Peyer's patch (tissue), 4 donors: Measurements from ENCODE around the gene KSR2. TPM values are rescaled to one million over a fixed set of nuclear protein-coding genes. Genes with fewer than 3 reads are reported as not detected.

Experiments
- DNase-seq, 3 donors: peaks; one replicate each; pipeline ENCODE4 v3.0.0-alpha.2; 2017 to 2019
- H3K27ac ChIP-seq, 4 donors: fragments of 200-600 bp; sonication (generic); one replicate each; pipeline ENCODE4 v1.5.1; 2016 to 2019
- H3K27me3 ChIP-seq, 2 donors: fragments of 200-600 bp; sonication (generic); one replicate each; pipeline ENCODE4 v1.5.1; 2019
- H3K36me3 ChIP-seq, 3 donors: fragments of 200-600 bp; sonication (generic); one replicate each; pipeline ENCODE4 v1.5.1; 2016 to 2019
- H3K4me1 ChIP-seq, 4 donors: fragments of 200-600 bp; sonication (generic); one replicate each; pipeline ENCODE4 v1.5.1; 2016 to 2019
- H3K4me3 ChIP-seq, 4 donors: fragments of 200-600 bp; sonication (generic); 1 replicate in 3 of 4; 2 replicates in 1 of 4; pipeline ENCODE4 v1.5.1; 2016 to 2019; ENCODE audit warnings: mild to moderate bottlenecking in 1 of 4
- H3K9me3 ChIP-seq, 4 donors: fragments of 200-600 bp; sonication (generic); one replicate each; pipeline ENCODE4 v1.5.1; 2016 to 2019; ENCODE audit warnings: mild to moderate bottlenecking in 1 of 4
- POLR2A ChIP-seq, 2 donors: fragments of 450-650 bp; IDR thresholded peaks; one replicate each; pipeline ENCODE4 v1.5.1; 2017; ENCODE audit warnings: antibody characterized with exemption in 2 of 2, mild to moderate bottlenecking in 2 of 2, moderate library complexity in 2 of 2
- total RNA-seq, 4 donors: library from RNA; depleted of rRNA; stranded (reverse); fragments of >200 nt; gene quantifications; one replicate each; pipeline ENCODE4 v1.1.0, GENCODE V29; 2016
- TF ChIP-seq, protein P1 (sequence below), 6 experiments: fragments of 450-650 bp in 4 of 6; fragments of 200-600 bp in 2 of 6; sonication (generic) in 1 of 6; IDR thresholded peaks; one replicate each; pipeline ENCODE4 v1.5.1; 2017 to 2019; ENCODE audit warnings: antibody characterized with exemption in 6 of 6, mild to moderate bottlenecking in 3 of 6, moderate library complexity in 1 of 6

Gene KSR2
- total RNA-seq, 4 donors from 2014 or later = 0.27 to 0.53 (median 0.28) TPM; not detected in 1

DNA sequence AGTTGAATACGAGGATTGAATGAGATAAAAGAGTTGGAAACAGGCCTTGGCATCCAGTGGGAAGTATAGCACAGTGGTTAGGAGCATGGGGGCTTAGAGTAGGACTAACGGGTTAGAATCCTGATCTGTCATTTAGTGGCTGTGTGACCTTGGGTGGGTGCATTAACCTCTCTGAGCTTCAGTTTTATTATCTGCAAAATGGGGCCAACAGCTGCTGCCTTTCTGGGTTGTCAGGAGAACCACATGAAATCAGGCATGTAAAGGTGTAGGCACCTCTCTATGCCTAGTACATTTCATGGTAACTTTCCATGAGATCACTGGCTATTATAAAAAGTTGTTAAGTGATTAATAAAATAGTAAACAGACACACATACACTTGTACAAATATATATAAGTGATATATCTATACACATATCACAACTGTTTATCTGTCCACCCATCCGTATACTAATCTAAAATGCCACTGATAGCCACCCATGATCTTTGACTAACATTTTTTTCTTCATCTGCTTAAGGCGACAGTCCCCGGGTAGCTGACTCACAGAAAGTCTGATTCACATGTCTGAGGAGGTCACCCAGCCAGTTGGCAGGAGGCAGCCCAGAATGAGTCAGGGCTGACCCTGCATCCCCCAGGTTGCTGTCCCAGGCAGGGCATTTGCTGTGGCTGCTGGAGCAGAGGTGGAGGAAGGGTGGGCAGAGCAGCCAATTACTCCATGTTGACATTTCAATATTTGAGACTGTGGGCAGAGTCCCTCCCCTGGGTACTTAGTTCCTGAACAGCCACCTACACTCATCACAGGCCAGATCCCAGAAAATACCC, 481.7 kb downstream of the KSR2 start:
- no peaks in the 10 kb centered on the region for H3K9me3 ChIP-seq
- DNase-seq = no peak
- no peaks in the 10 kb centered on the region for H3K27me3 ChIP-seq
- H3K4me3 ChIP-seq = no peak overlapping the region
- H3K27ac ChIP-seq = no peak overlapping the region
- no peaks in the 10 kb centered on the region for H3K4me1 ChIP-seq
- no peaks in the 10 kb centered on the region for H3K36me3 ChIP-seq
- TF ChIP-seq, protein P1, sequence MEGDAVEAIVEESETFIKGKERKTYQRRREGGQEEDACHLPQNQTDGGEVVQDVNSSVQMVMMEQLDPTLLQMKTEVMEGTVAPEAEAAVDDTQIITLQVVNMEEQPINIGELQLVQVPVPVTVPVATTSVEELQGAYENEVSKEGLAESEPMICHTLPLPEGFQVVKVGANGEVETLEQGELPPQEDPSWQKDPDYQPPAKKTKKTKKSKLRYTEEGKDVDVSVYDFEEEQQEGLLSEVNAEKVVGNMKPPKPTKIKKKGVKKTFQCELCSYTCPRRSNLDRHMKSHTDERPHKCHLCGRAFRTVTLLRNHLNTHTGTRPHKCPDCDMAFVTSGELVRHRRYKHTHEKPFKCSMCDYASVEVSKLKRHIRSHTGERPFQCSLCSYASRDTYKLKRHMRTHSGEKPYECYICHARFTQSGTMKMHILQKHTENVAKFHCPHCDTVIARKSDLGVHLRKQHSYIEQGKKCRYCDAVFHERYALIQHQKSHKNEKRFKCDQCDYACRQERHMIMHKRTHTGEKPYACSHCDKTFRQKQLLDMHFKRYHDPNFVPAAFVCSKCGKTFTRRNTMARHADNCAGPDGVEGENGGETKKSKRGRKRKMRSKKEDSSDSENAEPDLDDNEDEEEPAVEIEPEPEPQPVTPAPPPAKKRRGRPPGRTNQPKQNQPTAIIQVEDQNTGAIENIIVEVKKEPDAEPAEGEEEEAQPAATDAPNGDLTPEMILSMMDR (IDR thresholded peaks at IDR 0.05) = no peak
- TF ChIP-seq POLR2A (IDR thresholded peaks at IDR 0.05) = no peak

DNA sequence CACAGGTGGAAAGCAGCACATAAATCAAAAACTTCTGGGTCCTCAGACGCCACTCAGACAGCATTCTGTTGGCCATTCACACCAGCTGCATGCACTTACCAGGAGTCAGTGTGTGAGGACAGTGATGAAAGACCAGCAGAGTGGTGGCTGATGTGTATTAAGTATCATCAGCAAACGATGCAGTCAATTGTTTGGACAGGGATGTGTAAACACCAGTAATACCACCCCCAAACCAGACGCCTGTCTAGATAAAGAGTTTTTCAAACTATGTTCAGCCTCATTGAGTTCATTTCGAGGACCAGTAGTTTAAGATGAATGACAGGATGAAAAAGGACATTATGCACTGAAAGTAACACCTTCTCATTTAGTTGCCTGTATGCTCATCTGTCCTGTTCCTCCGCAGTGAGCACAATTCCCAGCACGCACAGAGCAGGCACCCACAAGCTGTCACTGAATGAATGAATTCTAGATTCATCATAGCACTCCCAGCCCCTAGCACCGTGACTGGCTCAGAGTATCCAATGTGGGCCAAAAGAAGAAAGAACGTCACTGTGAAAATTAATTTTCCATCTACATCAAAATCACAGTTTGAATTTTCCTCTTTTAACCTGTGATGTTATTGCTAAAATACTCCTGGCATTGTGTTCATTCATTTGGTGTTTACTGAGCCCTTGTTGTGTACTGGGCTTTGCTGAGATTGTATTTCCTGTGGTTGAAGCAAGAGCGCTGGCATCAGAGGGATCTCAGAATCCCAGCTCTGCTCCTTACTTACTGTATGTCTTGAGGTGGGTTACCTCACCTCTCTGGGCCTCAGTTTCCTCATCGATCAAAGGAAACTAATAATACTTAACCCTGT, 482.6 kb downstream of the KSR2 start:
- Histone ChIP-seq H3K27ac (no peak overlapping the region), H3K36me3 (no peaks in the 10 kb centered on the region), H3K27me3 (no peaks in the 10 kb centered on the region), H3K4me3 (no peak overlapping the region), H3K4me1 (no peaks in the 10 kb centered on the region), H3K9me3 (no peaks in the 10 kb centered on the region)
- no peak for TF ChIP-seq POLR2A (IDR thresholded peaks at IDR 0.05)
- TF ChIP-seq, protein P1 (IDR thresholded peaks at IDR 0.05) = no peak
- DNase-seq = no peak

- H3K36me3 ChIP-seq = no peaks in the 10 kb centered on the region
- TF ChIP-seq POLR2A (IDR thresholded peaks at IDR 0.05) = no peak
- TF ChIP-seq, protein P1 (IDR thresholded peaks at IDR 0.05) = no peak
- H3K27ac ChIP-seq = no peak overlapping the region
- no peaks in the 10 kb centered on the region for H3K9me3 ChIP-seq
- H3K27me3 ChIP-seq = no peaks in the 10 kb centered on the region
- no peak overlapping the region for H3K4me3 ChIP-seq
- H3K4me1 ChIP-seq = no peaks in the 10 kb centered on the region
- DNase-seq = no peak
Measured at GRCh38 chr12:117484901-117485300, 483.9 kb downstream of the KSR2 start.

DNA sequence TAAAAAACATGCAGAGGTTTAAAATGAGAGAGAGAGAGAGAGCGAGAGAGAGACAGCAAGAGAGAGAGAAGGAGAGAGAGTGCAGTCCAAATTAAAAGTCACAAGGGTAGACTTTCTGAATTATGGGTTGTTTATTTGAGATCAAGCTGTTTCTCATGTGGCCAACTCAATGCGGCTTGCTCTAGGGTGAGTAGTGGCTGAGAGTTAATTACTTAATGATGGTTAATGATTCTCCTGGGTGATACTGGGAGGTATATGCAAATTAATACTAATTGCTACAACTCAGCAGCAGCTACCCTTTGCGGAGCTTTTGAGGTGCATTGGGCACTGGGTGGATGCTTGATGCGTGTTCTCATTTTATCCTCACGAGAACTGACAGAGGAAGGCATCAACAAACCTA, 485.3 kb downstream of the KSR2 start:
- no peaks in the 10 kb centered on the region for H3K4me1 ChIP-seq
- TF ChIP-seq, protein P1 (IDR thresholded peaks at IDR 0.05) = no peak

DNA sequence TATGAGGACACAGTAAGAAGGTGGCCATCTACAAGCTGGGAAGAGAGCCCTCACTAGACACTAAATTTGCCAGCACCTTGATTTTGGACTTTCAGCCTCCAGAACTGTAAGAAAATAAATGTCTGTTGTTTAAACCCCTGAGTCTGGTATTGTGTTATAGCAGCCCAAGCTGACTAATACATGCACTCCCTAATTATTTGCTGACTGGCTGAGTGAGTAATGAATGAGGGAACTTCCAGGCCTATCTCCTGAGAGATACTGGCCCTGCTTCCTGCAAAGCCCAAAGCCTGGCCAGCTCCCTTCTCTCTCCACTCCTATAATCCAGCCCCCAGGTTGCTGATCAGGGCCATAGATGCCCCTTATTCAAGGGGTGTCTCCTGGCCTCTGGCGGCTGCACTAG, 487.3 kb downstream of the KSR2 start:
- TF ChIP-seq, protein P1 (IDR thresholded peaks at IDR 0.05) = no peak
- TF ChIP-seq POLR2A (IDR thresholded peaks at IDR 0.05) = no peak
- no peak for DNase-seq
- no peak overlapping the region for H3K27ac ChIP-seq

More for the DNA sequence above, 485.3 kb downstream of the KSR2 start:
- Histone ChIP-seq H3K9me3 (no peaks in the 10 kb centered on the region), H3K27ac (no peak overlapping the region), H3K4me3 (no peak overlapping the region), H3K27me3 (no peaks in the 10 kb centered on the region), H3K36me3 (no peaks in the 10 kb centered on the region)
- DNase-seq = no peak

More for the DNA sequence above, 487.3 kb downstream of the KSR2 start:
- H3K9me3 ChIP-seq = no peaks in the 10 kb centered on the region
- no peaks in the 10 kb centered on the region for H3K36me3 ChIP-seq
- no peaks in the 10 kb centered on the region for H3K27me3 ChIP-seq
- H3K4me3 ChIP-seq = no peak overlapping the region
- no peaks in the 10 kb centered on the region for H3K4me1 ChIP-seq
